ENCODE data around the gene RPL19. TPM values are rescaled to one million over a fixed set of nuclear protein-coding genes. Genes with fewer than 3 reads are reported as not detected.

RPL19 gene
- total and polyA plus RNA-seq, 2 experiments from 2014 or later, result 903 to 1,500 TPM

- Histone ChIP-seq H2AFZ (no peak overlapping the region), H3K9me3 (ENCODE audit: low read depth) (no peaks in the 10 kb centered on the region), H4K20me1 (ENCODE audit: insufficient read depth) (0 out of 2 replicates have a peak, but pooled peaks cover 4% of the 10 kb centered on the region), H3F3A (ENCODE audit: insufficient read depth) (peaks cover 19% of the 10 kb centered on the region), H3K4me2 (ENCODE audit: unreplicated experiment) (peak overlapping the region; percentile 83), H3K36me3 (ENCODE audit: low read depth) (peaks cover 8% of the 10 kb centered on the region; the same call in 1 of the 2 replicates), H3K27ac (peak overlapping the region; percentile 21), H3K9ac (peak overlapping the region; percentile 81), H3K79me2 (ENCODE audit: insufficient read depth) (peaks cover 40% of the 10 kb centered on the region), H3K9me2 (ENCODE audit: insufficient read depth) (no peaks in the 10 kb centered on the region), H3K27me3 (replicated peaks; ENCODE audit: insufficient read depth) (no peaks in the 10 kb centered on the region), H3K4me3 (peak overlapping the region; percentile 76), H3K4me1 (ENCODE audit: insufficient read depth) (peaks cover 24% of the 10 kb centered on the region)
- peak; percentile 50 for DNase-seq
- TF ChIP-seq EZH2phosphoT487 (IDR thresholded peaks at IDR 0.05; ENCODE audit: insufficient read depth, low read depth) (no peak), EZH2 (IDR thresholded peaks at IDR 0.05; ENCODE audit: insufficient read depth, poor library complexity, severe bottlenecking) (no peak)
- in situ Hi-C loops (cut with MboI), result no loop called here
- 25 to 26% methylated on average over 8 of the region's 8 CpGs for WGBS, 2 experiments (ENCODE audit: low coverage in 1 of 2, low lambda C conversion rate in 2 of 2, missing lambda C conversion rate in 2 of 2)
Observed at GRCh38 chr17:39195568-39196160, 4.4 kb upstream of the RPL19 start.

GRCh38 chr17:39196241-39196807, 3.8 kb upstream of the RPL19 start:
- Histone ChIP-seq H3K27ac (peak overlapping the region; percentile 21; the same call in 1 of the 2 replicates), H3K4me3 (peak overlapping the region; percentile 76), H3K9ac (peak overlapping the region; percentile 81), H3K9me3 (ENCODE audit: low read depth) (no peaks in the 10 kb centered on the region), H3K79me2 (ENCODE audit: insufficient read depth) (peaks cover 46% of the 10 kb centered on the region), H3K36me3 (ENCODE audit: low read depth) (peaks cover 3% of the 10 kb centered on the region; the same call in 1 of the 2 replicates), H3K9me2 (ENCODE audit: insufficient read depth) (no peaks in the 10 kb centered on the region), H3F3A (ENCODE audit: insufficient read depth) (peaks cover 25% of the 10 kb centered on the region), H3K4me1 (ENCODE audit: insufficient read depth) (peaks cover 26% of the 10 kb centered on the region), H2AFZ (no peak overlapping the region), H3K27me3 (replicated peaks; ENCODE audit: insufficient read depth) (no peaks in the 10 kb centered on the region), H3K4me2 (ENCODE audit: unreplicated experiment) (peak overlapping the region; percentile 83), H4K20me1 (ENCODE audit: insufficient read depth) (0 out of 2 replicates have a peak, but pooled peaks cover 4% of the 10 kb centered on the region)
- WGBS, 2 experiments (ENCODE audit: low coverage in 1 of 2, low lambda C conversion rate in 2 of 2, missing lambda C conversion rate in 2 of 2), result 13 to 24% methylated on average over 6 to 8 of the region's 8 CpGs
- peak; percentile 47 for DNase-seq
- no peak for TF ChIP-seq EZH2phosphoT487 (IDR thresholded peaks at IDR 0.05; ENCODE audit: insufficient read depth, low read depth)
- TF ChIP-seq EZH2 (IDR thresholded peaks at IDR 0.05; ENCODE audit: insufficient read depth, poor library complexity, severe bottlenecking), result no peak
- in situ Hi-C loops (cut with MboI), result no loop called here

GRCh38 chr17:39196808-39197291, 3.2 kb upstream of the RPL19 start:
- TF ChIP-seq EZH2phosphoT487 (IDR thresholded peaks at IDR 0.05; ENCODE audit: insufficient read depth, low read depth) (no peak), EZH2 (IDR thresholded peaks at IDR 0.05; ENCODE audit: insufficient read depth, poor library complexity, severe bottlenecking) (no peak)
- WGBS, 2 experiments (ENCODE audit: low coverage in 1 of 2, low lambda C conversion rate in 2 of 2, missing lambda C conversion rate in 2 of 2), result 0 to 1% methylated on average over 11 to 30 of the region's 30 CpGs
- in situ Hi-C loops (cut with MboI), result no loop called here
- 0 out of 2 replicates have a peak, but pooled peaks cover 4% of the 10 kb centered on the region for H4K20me1 ChIP-seq (ENCODE audit: insufficient read depth)
- H3K79me2 ChIP-seq (ENCODE audit: insufficient read depth), result peaks cover 52% of the 10 kb centered on the region
- peak overlapping the region; percentile 43 for H2AFZ ChIP-seq
- H3K4me1 ChIP-seq (ENCODE audit: insufficient read depth), result peaks cover 31% of the 10 kb centered on the region
- peaks cover 31% of the 10 kb centered on the region for H3F3A ChIP-seq (ENCODE audit: insufficient read depth)
- H3K27ac ChIP-seq, result no peak overlapping the region
- DNase-seq, result peak; percentile 63
- no peaks in the 10 kb centered on the region for H3K9me2 ChIP-seq (ENCODE audit: insufficient read depth)
- H3K4me2 ChIP-seq (ENCODE audit: unreplicated experiment), result peak overlapping the region; percentile 83
- H3K9ac ChIP-seq, result peak overlapping the region; percentile 81
- no peaks in the 10 kb centered on the region for H3K9me3 ChIP-seq (ENCODE audit: low read depth)
- peaks cover 4% of the 10 kb centered on the region for H3K36me3 ChIP-seq (ENCODE audit: low read depth)
- no peaks in the 10 kb centered on the region for H3K27me3 ChIP-seq (replicated peaks; ENCODE audit: insufficient read depth)
- peak overlapping the region; percentile 76 for H3K4me3 ChIP-seq

- no peaks in the 10 kb centered on the region for H3K27me3 ChIP-seq (replicated peaks; ENCODE audit: insufficient read depth)
- peak within 1 kb of the TSS; percentile 76 for H3K4me3 ChIP-seq
- H3K4me2 ChIP-seq (ENCODE audit: unreplicated experiment), result peak within 1 kb of the TSS; percentile 83
- no peaks in the 10 kb centered on the region for H3K9me2 ChIP-seq (ENCODE audit: insufficient read depth)
- H2AFZ ChIP-seq, result peak within 1 kb of the TSS; percentile 43
- 2 to 3% methylated on average over 28 to 46 of the region's 55 CpGs for WGBS, 2 experiments (ENCODE audit: low coverage in 1 of 2, low lambda C conversion rate in 2 of 2, missing lambda C conversion rate in 2 of 2)
- H4K20me1 ChIP-seq (ENCODE audit: insufficient read depth), result 0 out of 2 replicates have a peak, but pooled peaks cover 4% of the 10 kb centered on the region
- peaks cover 59% of the 10 kb centered on the region for H3K79me2 ChIP-seq (ENCODE audit: insufficient read depth)
- TF ChIP-seq EZH2phosphoT487 (IDR thresholded peaks at IDR 0.05; ENCODE audit: insufficient read depth, low read depth), result no peak
- no peak for TF ChIP-seq EZH2 (IDR thresholded peaks at IDR 0.05; ENCODE audit: insufficient read depth, poor library complexity, severe bottlenecking)
- H3K4me1 ChIP-seq (ENCODE audit: insufficient read depth), result peaks cover 35% of the 10 kb centered on the region
- H3K9me3 ChIP-seq (ENCODE audit: low read depth), result no peaks in the 10 kb centered on the region
- H3K27ac ChIP-seq, result peak within 1 kb of the TSS; percentile 21; the same call in 1 of the 2 replicates
- peaks cover 11% of the 10 kb centered on the region for H3K36me3 ChIP-seq (ENCODE audit: low read depth)
- DNase-seq, result peak; percentile 88
- H3K9ac ChIP-seq, result peak within 1 kb of the TSS; percentile 81
- in situ Hi-C loops (cut with MboI), result no loop called here
- H3F3A ChIP-seq (ENCODE audit: insufficient read depth), result peaks cover 38% of the 10 kb centered on the region
Observed at GRCh38 chr17:39197380-39198185, 2.5 kb upstream of the RPL19 start, which contains the start of gene CACNB1. TSS of gene CACNB1 (minus strand) at chr17:39197669. CDS start at chr17:39197495, 174 bp downstream.

Data from GM23248 (cell line).